WTC11 (cell line): ENCODE measurements around the gene COL4A1.

Experiments
- TF ChIP-seq, protein P1 (sequence below): fragments of 200-600 bp; IDR thresholded peaks from 2 replicates; pipeline ENCODE4 v1.8.0; 2022; ENCODE audit warnings: antibody characterized with exemption
- TF ChIP-seq, protein P2 (sequence below): sonication (generic); formaldehyde crosslinking; IDR thresholded peaks from 2 replicates; pipeline ENCODE4 v1.8.0; 2022; ENCODE audit warnings: mild to moderate bottlenecking, missing genetic modification reagents

DNA sequence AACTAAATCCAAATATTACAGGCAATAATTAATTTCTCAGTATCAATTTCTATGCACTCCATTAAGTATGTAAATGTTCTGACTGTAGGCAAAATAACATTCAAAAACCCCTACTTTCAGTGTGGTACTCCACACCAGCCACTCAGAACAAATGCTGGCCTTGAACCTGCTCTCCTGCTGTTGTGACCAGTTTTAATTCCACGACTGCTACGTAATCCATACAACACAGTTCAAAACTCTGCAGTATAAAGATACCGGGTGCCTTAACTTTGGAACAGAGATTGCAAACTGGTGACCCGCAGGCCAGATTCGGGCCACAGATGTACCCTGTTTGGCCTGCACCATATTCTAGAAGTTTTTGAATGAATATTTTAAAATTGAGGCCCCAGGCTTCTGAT is 30.4 kb downstream of the COL4A1 start:
- TF ChIP-seq, protein P1, sequence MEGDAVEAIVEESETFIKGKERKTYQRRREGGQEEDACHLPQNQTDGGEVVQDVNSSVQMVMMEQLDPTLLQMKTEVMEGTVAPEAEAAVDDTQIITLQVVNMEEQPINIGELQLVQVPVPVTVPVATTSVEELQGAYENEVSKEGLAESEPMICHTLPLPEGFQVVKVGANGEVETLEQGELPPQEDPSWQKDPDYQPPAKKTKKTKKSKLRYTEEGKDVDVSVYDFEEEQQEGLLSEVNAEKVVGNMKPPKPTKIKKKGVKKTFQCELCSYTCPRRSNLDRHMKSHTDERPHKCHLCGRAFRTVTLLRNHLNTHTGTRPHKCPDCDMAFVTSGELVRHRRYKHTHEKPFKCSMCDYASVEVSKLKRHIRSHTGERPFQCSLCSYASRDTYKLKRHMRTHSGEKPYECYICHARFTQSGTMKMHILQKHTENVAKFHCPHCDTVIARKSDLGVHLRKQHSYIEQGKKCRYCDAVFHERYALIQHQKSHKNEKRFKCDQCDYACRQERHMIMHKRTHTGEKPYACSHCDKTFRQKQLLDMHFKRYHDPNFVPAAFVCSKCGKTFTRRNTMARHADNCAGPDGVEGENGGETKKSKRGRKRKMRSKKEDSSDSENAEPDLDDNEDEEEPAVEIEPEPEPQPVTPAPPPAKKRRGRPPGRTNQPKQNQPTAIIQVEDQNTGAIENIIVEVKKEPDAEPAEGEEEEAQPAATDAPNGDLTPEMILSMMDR, result no peak
- TF ChIP-seq, protein P2, sequence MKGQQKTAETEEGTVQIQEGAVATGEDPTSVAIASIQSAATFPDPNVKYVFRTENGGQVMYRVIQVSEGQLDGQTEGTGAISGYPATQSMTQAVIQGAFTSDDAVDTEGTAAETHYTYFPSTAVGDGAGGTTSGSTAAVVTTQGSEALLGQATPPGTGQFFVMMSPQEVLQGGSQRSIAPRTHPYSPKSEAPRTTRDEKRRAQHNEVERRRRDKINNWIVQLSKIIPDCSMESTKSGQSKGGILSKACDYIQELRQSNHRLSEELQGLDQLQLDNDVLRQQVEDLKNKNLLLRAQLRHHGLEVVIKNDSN, result no peak
